ENCODE measurements around the gene HNRNPLL.
A peak's percentile ranks its signal among the peaks of the same experiment; 100 is the strongest.
"Not testable (repeated sequence)": the region's sequence is repeated elsewhere in the genome, so short reads cannot be mapped to it uniquely, and the experiment has no call there.

The HNRNPLL gene

DNA sequence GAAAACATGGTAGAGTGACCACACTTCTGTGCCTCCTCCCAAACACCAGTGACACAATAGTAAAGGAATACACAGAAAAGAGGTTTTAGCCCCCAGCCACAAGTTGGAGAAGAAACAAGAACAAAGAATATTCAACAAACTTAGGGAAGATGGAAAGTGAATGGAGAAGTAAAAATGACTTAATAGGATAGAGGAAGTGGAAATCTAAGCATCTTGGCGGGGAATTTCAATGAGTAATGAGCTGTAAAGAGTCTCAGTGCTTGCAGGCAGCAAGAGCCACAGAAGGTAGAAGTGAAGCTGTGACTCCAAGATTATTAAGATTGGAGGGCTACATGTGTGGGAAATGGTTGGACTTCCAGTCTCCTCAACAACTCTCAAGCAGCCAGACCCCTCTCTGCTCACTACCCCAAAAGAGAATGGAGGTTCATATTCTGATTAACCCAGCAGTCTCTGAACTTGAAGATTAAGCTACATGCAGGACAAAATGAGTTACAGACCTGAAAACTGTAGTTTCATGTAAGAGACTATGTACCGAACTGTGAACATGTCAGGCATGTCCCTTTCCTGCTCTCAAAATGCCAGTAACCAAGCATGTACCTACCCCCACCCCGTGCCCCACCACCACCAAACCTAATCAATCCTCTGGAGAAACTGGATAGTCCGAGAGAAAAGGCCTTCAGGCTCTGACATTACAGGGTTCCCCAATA lies 16.9 kb upstream of the HNRNPLL start:
- DNase-seq: no peak

DNA sequence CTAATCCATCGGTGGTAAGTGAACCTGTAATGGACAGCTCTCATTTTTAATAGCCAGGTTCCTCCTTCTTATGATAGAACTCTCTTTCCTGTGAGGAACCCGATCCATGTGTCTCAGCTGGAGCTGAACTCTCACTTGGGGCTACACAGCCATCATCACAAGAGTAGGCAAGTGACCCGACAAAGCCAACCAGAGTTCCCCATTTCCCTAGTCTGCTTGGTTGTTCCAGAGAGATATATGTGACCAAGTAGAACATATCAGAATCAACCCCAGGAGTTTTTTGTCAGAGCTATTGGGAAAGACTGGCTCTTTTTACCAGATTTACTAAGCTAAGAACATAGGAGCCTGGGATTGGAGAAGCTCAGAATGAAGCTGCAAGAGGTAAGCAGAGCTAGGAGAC lies 14.6 kb upstream of the HNRNPLL start:
- DNase-seq: no peak

DNA sequence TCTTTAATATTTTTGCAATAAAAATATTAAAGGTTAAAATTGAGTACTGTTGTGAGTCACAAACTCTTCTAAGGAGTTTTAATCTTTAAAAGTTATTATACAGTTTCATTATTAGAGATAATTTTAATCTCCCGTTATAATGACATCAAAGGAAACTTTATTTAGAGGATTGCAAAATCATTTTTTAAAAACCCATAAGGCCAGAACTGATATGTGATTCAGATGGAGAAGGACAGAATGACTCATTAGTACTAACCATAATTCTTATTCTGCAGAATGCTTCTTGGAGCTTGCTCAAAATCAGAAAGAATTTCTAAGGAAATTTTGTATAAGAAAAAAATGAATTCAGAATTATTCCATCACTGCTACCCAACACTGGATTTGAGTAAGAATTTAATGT lies 12.5 kb upstream of the HNRNPLL start:
- DNase-seq: no peak

DNA sequence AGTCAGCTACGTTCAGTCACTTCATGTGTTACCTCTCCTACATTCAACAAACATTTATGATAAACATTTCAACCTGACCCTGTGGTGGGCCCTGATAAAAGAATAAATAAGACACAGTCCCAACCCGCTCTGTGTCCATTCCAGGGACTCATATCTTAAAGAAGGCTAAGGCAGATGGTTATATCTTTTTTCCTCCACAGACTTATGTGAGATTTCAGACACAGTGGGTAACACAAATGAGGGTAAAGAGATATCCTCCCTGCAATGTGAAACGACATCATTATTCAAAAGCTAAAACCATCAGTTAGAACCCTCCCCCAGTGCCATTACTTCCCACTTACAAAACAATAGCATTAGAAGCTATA lies 11.1 kb upstream of the HNRNPLL start:
- DNase-seq: no peak

DNA sequence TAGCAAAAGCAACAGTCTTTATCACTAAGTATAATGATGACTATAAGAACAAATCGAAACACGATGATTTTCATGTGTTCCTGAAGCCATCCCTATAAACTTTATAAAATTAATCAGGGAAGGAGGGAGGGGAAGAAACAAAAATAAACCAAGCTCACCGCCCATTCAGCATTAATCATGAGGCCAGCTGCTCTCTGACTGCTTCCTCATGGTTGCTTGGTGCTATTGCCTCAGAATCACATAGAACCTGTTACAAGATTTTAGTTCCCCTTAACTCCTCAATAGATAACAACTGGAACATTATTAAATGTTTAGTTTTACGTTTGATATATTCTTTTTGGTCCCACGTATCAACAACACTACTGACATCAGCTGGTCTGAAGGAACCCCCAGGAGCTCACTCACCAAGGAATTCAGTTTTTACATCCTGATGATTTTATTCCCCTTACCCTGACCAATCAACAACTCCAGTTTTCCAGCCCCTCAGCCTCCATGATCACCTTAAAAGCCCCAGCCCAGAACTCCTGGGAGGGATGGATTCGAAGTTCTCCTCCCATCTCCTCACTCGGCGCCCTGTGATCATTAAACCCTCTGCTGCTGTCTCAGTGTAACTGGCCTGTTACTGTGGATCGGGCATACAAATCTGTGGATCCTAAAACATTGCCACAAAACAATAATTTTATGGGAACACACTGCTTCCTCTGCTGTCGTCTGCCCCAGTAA lies 10.6 kb upstream of the HNRNPLL start:
- DNase-seq: no peak

DNA sequence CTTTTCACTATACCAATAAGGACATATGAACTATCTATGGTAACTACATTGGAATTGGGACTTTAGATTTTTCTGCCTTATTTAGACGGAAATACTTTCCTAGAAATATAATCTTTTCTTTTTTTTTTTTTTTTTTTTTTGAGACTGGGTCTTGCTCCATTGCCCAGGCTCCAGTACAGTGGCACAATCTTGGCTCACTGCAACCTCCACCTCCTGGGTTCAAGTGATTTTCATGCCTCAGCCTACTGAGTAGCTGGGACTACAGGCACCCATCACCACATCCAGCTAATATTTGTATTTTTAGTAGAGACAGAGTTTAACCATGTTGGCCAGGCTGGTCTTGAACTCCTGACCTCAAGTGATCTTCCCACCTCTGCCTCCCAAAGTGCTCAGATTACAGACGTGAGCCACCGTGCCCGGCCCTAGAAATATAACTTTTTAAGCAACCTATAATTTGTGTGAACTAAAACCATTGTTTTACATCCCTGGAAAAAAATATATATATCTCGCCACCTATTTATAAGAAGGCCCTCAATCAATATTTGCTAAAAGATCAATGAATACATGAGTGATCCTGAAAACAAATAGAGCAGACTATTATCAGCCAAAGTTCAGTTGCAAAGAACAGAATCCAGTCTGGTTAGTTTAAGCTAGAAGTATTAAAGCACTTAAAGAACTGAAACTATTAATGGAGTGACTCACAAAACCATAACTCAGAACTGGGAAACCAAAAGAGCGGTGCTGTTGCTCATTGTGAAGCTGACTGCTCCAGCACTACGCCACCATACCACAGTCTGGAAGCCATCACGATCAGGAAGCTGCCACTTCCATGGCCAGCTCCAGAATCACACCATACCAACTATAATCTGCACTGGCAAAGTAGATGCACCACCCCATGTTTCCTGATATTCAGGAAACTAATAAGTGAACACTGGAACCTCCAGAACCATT lies 8.4 kb upstream of the HNRNPLL start:
- DNase-seq: peak; percentile 20

DNA sequence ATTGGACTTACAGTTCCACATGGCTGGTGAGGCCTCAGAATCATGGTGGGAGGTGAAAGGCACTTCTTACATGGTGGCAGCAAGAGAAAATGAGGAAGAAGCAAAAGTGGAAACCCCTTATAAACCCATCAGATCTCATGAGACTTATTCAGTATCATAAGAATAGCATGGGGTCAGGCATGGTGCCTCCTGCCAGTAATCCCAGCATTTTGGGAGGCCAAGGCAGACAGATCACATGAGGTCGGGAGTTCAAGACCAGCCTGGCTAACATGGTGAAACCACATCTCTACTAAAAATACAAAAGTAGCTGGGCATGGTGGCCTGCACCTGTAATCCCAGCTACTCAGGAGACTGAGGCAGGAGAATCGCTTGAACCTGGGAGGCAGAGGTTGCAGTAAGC lies 6.5 kb upstream of the HNRNPLL start:
- DNase-seq: not testable (repeated sequence)

DNA sequence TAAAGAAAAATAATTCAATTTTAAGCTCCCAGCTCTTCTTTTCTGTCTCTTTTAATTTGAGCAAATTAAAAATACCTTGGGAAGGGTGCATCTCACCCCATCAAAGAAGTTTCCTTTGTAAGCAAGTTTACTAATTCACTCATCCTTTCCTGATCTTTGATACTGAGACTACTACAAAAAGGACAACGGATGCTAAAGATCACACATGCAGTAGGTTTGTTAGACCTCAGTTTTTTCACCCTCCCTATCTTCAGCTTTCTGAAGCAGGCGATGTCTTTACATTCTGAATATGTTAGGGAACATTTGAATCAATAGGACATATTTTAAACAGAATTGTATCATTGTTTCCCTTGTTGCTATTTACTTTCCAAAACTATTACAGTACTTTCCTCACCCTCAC lies 6.0 kb upstream of the HNRNPLL start:
- no peak for DNase-seq

DNA sequence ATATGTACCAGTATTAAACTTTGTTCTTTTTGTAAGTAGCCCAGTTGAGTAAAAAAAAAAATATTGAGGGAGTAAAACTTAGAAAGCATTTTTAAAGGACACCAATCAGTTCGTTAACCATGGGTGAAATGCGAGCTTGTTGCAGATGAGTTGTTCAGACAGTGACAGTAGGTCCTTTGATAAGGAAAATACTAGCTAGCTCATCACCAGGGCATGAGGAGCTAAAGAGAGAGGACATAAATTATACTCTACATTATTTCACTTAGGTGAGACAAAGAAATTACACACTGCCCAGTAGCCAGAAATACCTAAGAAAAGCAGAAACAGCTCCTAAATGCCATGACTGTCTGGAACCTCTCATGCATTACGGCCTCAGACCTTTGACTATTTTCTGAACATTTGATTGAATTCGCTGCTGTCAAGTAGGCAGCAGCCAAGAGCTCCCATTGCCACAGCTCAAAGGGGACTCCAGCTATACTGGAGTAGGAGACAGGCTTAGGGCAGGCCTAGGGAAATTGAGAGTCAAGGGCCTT lies 2.6 kb upstream of the HNRNPLL start:
- no peak for DNase-seq

DNA sequence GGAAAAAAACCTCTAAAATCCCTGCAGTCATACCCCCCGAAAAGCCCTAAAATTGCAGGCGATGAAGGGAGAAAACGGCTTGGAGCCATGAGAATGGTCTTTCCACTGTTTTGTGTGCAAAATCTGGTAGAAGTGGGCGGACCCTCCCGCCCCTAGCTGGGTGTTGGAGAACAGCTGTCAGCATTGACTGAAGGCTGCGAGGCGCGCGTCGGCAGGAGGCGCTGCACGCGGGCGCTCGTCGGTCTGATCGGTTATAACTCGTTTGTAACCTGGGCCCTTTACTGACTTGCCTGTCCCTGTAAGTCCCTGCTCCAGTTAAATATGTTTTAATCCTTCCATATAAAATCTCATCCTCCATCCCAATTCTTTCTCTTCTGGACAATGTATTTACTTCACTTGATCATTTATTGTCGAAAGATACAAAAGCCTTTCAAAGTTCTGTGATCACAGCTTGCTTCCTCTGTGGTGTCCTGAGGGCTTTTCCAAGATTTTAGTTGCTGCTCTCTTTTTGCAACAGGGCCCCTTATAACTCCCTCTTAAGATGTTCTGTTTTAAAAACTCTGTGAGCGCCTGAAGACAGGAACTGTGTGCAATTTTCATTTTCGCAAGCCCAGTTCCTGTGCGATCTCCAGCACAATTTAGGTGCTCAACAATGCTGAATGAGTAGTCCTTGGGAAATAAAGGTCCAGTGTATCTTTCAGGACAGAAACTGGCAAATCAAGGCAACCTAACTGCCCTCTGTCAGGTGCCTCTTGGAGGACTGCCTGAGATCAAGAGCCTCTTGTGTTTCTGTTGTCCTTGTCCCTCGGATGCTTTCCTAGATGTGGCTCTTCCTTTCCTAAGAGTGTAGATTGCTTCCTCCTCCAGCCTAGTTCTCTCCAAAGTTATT lies 918 bp upstream of the HNRNPLL start:
- DNase-seq: peak; percentile 79

DNA sequence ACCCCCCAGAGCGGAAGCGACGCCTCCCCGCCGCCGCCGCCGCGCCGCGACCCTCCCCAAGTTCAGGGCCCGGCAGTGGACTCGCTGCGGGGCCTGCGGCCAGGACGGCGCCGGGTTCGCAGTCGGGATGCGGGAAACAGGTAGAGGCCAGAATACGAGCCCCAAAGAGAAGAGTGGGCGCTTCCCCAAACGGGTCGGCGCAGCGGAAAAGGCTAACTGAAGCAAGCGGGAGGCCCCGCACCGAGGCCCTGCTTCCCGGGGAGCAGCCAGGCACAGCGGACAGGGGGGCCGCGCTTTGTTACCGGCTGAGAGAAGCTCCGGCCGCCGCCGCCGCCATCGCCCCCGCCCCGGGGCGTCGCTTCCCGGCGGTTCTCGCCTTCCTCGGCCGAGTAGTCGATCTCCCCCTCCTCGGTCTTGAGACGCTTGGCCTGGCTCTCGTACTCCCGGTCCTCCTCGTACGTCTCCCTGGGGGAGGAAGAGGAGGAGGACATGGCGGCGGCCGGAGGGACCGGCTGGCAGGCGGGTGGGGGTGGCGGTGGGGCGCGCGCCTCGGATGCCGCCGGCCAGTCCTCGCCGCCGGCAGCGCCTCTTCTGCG lies 494 bp downstream of the HNRNPLL start:
- DNase-seq: peak; percentile 58

DNA sequence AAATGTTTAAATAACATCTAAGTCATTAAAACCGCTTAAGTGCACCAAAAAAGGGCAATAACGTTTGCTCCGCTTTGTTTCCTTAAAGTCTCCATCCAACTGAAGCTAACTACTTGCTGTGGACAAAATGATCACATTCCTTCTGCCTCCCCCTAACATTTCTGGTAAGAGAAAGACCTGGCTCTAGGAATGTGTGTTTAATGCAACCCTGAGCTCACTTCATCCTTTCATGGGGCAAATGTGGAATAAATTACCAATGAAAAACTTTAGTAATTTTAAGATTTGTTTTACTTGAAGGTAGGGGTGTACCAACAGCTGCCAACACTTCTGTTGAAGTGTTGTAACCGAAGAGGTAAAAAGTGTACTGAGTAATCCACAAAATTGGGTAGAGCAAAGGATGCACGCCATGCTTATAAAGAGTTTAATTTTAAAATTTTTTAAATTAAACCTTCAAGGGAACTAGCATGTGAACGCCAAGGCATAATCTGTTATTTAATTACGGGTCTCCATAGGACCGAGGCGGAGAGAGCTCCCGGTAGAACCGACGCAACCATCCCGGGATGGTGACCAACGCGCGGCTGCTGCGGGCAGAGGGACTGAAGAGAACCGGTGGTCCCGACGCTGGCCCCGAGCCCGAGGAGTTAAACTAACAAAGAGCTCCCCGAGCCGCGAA lies 1.1 kb downstream of the HNRNPLL start:
- DNase-seq: no peak

DNA sequence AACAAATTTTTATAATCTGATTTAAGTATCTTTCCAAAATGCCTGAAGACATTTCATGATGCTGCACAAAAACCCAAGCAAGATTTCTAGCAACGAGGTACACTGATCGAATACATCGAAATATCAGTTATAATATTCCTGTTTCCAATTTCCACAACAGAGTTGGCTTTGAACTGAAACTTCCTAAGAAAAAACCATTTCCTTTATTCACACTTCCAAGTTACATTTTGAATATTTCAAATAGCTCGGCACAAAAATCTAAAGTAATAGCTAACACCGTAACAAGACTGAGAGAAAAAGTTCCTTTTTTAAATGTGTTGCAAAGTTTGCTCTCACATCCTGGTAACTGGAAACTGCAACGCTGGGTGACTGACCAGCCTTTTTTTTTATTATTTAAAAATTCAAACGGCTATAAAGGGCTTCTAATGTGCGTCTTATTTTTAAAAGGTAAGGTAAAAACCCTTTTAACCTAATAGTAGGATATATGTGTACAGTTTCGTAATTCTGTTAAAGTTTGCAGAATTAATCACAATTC lies 1.7 kb downstream of the HNRNPLL start:
- no peak for DNase-seq

DNA sequence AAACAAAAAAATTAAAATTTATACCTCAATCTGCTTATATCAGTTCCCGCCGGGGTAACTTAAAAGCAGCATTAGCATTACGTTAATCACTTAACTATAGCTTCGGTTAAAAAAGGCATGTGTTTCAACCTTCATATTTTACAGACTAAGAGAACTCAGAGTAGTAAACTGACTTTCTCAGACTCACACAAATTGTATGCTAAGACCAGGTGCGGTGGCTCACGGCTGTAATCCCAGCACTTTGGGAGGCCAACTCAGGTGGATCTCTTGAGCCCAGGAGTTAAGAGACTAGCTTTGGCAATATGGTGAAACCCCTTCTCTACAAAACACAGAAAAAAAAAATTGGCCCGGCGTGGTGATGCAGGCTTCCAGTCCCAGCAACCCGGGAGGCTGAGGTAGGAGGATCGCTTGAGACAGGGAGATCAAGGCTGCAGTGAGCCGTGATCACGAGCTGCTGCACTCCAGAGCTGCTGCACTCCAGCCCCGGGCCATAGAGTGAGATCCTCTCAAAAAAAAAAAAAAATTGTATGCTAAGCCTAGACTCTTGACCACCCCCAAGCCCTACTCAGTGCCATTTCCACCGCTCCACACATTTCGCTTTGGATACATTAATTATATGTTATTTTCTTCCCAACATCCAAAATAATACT lies 2.4 kb downstream of the HNRNPLL start:
- peak; percentile 33 for DNase-seq

DNA sequence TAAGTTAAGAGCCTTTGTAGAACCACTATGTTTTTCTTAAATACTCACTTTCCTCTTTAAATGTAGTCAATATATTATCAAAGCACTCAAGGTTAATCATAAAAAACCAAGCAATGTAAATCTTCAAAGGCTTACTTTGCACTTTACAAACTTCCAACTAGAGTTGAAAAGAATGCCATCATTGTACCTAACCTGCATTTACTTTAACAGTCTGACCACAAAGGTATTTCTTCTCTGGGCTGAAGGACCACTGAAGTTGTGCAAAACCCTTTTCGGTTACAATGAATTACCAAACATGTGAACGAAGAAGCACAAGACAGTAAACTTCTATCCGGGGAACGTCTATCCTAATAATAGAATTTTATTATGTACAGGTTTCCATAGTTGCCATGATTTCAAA lies 3.0 kb downstream of the HNRNPLL start:
- DNase-seq: no peak

DNA sequence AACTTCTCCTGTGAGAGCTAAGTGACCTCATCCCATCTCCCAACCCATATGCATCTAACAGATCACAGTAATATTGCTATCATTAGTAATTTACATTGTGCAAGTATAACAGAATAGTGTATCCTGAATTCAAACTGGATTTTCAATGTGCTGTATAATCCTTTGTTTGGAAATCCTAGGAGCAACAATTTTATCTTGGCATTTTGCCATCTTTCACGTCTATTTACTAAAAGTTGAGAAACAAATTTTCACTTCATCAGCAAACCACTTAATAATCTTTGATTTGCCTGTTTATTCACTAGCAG lies 3.8 kb downstream of the HNRNPLL start:
- no peak for DNase-seq

DNA sequence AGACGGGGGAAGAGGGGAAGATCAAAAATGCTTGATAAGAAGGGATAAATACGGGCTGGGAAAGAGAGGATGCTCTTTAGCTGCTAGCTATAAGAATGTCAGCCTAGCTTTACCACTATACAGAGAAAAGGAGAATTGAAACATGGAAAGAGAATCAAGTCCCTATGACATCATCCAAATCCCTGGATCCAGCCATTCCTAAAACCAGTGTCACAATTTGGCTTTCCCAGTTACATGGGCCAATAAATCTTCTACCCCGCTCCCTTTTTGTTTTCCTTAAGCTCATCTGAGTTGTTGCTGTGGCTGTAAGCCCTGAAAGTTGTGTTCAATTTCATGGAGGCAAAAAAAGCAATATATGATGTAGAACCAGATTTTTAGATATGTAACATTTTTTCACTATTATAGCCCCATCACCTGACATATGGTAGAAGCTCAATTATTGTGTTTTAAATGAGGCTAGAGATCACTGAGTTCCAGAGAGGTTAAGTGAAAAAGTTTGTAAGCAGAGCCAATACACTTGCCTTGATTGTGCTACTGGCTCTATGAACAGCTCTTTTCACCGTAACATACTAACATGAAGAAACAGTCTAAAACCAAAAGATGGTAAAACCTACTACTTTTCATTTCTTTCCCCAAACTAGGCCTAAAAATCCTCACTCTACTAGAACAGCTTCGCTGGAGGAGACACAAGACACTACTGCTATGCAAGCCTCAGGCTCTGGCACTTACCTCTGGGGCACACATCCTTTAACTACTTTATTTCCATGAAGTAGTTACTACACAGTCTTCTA lies 4.3 kb downstream of the HNRNPLL start:
- no peak for DNase-seq

DNA sequence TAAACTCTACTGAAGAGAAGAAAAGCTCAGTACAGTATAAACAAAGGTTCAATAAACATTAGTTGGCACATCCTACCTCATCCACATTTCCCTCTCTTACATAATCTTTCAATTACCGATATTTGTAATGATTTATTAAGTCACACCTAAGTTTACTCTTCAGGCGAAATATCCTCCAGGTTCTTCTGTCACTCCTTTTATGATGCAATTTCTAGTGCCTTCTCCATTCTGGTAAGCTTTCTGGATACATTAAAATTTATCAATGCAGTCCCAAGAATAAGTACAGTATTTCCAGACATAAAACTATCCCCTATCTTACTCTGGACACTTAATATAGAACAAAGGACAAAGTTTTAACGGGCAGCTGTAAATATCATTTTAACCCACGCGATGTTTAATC lies 5.6 kb downstream of the HNRNPLL start:
- DNase-seq: no peak

DNA sequence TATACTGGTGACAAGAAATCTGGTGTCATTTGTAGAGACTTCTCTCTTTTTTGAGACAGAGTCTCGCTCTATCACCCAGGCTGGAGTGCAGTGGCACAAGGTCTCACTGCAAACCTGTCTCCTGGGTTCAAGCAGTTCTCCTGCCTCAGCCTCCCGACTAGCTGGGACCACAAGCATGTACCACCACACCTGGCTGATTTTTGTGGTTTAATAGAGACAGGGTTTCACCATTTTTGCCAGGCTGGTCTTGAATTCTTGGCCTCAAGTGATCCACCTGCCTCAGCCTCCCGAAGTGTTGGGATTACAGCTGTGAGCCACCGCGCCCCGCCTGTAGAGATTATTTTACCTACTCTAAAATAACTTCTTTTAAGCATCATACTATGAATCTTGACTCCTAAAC lies 6.5 kb downstream of the HNRNPLL start:
- no peak for DNase-seq

DNA sequence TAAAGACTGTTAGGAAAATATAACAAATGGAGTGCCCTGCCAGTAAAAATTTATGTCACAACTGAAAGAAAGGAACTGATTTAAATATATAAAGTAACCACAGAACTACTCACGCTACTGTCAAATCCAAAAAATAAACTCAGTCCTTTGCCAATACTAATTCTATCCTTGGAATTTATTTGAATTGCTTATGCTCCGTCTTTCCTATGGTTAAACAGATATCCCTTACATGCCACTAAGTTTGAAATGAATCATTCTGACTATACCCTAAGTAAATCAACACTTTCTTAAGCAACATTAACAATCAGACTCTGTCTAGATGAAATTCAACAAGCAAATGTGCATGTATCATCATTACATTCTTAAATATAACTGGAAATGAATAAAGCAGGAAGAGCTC lies 9.8 kb downstream of the HNRNPLL start:
- DNase-seq: no peak
